HCT116 (cell line): Measurements from ENCODE around the gene MARK1. TPM values are rescaled to one million over a fixed set of nuclear protein-coding genes. Genes with fewer than 3 reads are reported as not detected.

Source experiments
- ATAC-seq: fragments of 200-7000 bp; cut with Tn5 transposase; 2 replicates; pipeline ENCODE4 v1.9.1; 2020; ENCODE audit warnings: mild to moderate bottlenecking, moderate library complexity
- BruUV-seq: library from RNA; stranded (reverse); fragments of 400-500 nt; replicated peaks from 2 replicates; lab custom pipeline; 2021; lab: Mats Ljungman, UMichigan
- CTCF ChIA-PET: fragments of 300-600 bp; sonication (Branson Sonifier 250); formaldehyde crosslinking; loops from one replicate; lab custom pipeline; 2021; ENCODE audit warnings: antibody characterized with exemption; lab: Charles Lee
- POLR2A ChIA-PET: fragments of 300-600, 350-600 bp; sonication (Branson Sonifier 250); formaldehyde crosslinking; loops from one replicate; lab custom pipeline; 2021; ENCODE audit warnings: antibody characterized with exemption; lab: Charles Lee
- RAD21 ChIA-PET, 2 experiments: fragments of 300-600 bp; sonication (Branson Sonifier 250); formaldehyde crosslinking; loops; one replicate each; lab custom pipeline; 2023; ENCODE audit warnings: low total read pairs in 2 of 2; ENCODE audit not compliant: uncharacterized antibody in 2 of 2, unreplicated experiment in 2 of 2, low non-redundant PET in 1 of 2; lab: Charles Lee
- DNase-seq: peaks from one replicate; pipeline ENCODE4 v3.0.0-alpha.2; 2010; ENCODE audit warnings: low read depth, low spot score
- H2AFZ ChIP-seq: fragments of 200-600 bp; shearing (Covaris generic), sonication (generic); 2 replicates; pipeline ENCODE4 v1.6.1; 2017; ENCODE audit warnings: low read depth, mixed run types, mixed read lengths, antibody characterized with exemption, low read length; ENCODE audit not compliant: poor library complexity, severe bottlenecking
- H3K27ac ChIP-seq: 2 replicates; pipeline ENCODE4 v1.5.1; 2012; ENCODE audit warnings: low read depth, low read length
- H3K27me3 ChIP-seq: fragments of 200-600 bp; sonication (generic); 2 replicates; pipeline ENCODE4 v1.6.1; 2016; ENCODE audit warnings: mixed run types, low read length, mixed read lengths; ENCODE audit not compliant: insufficient read depth
- H3K36me3 ChIP-seq, 2 experiments: fragments of 200-500 bp in 1 of 2; fragments of 200-600 bp in 1 of 2; sonication (Bioruptor generic) in 1 of 2; sonication (generic) in 1 of 2; 2 replicates each; pipeline versions ENCODE4 v1.5.1 to v1.6.1; 2014 to 2016; ENCODE audit warnings: low read length in 2 of 2, inconsistent platforms in 1 of 2, mixed read lengths in 1 of 2, mixed run types in 1 of 2; ENCODE audit not compliant: insufficient read depth in 2 of 2, control insufficient read depth in 1 of 2
- H3K4me1 ChIP-seq, 2 experiments: fragments of 200-600 bp in 1 of 2; sonication (generic) in 1 of 2; 2 replicates each; pipeline versions ENCODE4 v1.5.1 to v1.6.1; 2012 to 2017; ENCODE audit warnings: low read length in 2 of 2, inconsistent platforms in 1 of 2, mild to moderate bottlenecking in 1 of 2, mixed read lengths in 1 of 2, mixed run types in 1 of 2, moderate library complexity in 1 of 2; ENCODE audit not compliant: insufficient read depth in 2 of 2, control insufficient read depth in 1 of 2
- H3K4me2 ChIP-seq: fragments of 200-600 bp; sonication (generic); 2 replicates; pipeline ENCODE4 v1.6.1; 2017; ENCODE audit warnings: mixed run types, low read length, mixed read lengths
- H3K4me3 ChIP-seq, 2 experiments: fragments of 200-600 bp in 1 of 2; sonication (generic) in 1 of 2; replicated peaks in 1 of 2; 2 replicates each; pipeline ENCODE4 v1.5.1; 2011 to 2016; ENCODE audit warnings: low read length in 2 of 2, control low read depth in 1 of 2, low read depth in 1 of 2, mild to moderate bottlenecking in 1 of 2, mixed read lengths in 1 of 2, mixed run types in 1 of 2
- H3K79me2 ChIP-seq: fragments of 200-600 bp; sonication (generic); 2 replicates; pipeline ENCODE4 v1.6.1; 2017; ENCODE audit warnings: mild to moderate bottlenecking, mixed run types, low read length, moderate library complexity, mixed read lengths; ENCODE audit not compliant: insufficient read depth
- H3K9ac ChIP-seq: fragments of 200-600 bp; sonication (generic); 2 replicates; pipeline ENCODE4 v1.6.1; 2016; ENCODE audit warnings: low read length, mixed read lengths
- H3K9me2 ChIP-seq: fragments of 200-600 bp; sonication (generic), shearing (Covaris generic); 2 replicates; pipeline ENCODE4 v1.6.1; 2017; ENCODE audit warnings: mixed run types, mild to moderate bottlenecking, moderate library complexity; ENCODE audit not compliant: insufficient read depth
- H3K9me3 ChIP-seq, 2 experiments: fragments of 200-500 bp in 1 of 2; fragments of 200-600 bp in 1 of 2; sonication (Bioruptor generic) in 1 of 2; sonication (generic) in 1 of 2; 2 replicates each; pipeline ENCODE4 v1.6.1; 2014 to 2017; ENCODE audit warnings: low read length in 2 of 2, mixed read lengths in 2 of 2, inconsistent platforms in 1 of 2, low read depth in 1 of 2, mild to moderate bottlenecking in 1 of 2, mixed run types in 1 of 2, moderate library complexity in 1 of 2; ENCODE audit not compliant: control insufficient read depth in 1 of 2, insufficient read depth in 1 of 2
- H4K20me1 ChIP-seq: fragments of 200-600 bp; sonication (generic), shearing (Covaris generic); 2 replicates; pipeline ENCODE4 v1.6.1; 2017; ENCODE audit warnings: mixed run types, mild to moderate bottlenecking, moderate library complexity; ENCODE audit not compliant: insufficient read depth
- CBX3 ChIP-seq: IDR thresholded peaks from 2 replicates; pipeline ENCODE4 v1.6.1; 2012; ENCODE audit warnings: low read depth
- CEBPB ChIP-seq: IDR thresholded peaks from 2 replicates; pipeline ENCODE4 v1.6.1; 2012; ENCODE audit warnings: low read depth
- CTCF ChIP-seq, 3 experiments: fragments of 200-600 bp in 1 of 3; sonication (generic) in 1 of 3; IDR thresholded peaks in 2 of 3; conservative IDR thresholded peaks in 1 of 3; 2 replicates each; pipeline ENCODE4 v1.5.1; 2012 to 2017; ENCODE audit warnings: low read depth in 2 of 3, low read length in 2 of 3, antibody characterized with exemption in 1 of 3, borderline replicate concordance in 1 of 3, control low read depth in 1 of 3, mild to moderate bottlenecking in 1 of 3, mixed read lengths in 1 of 3, mixed run types in 1 of 3, moderate library complexity in 1 of 3; ENCODE audit not compliant: insufficient read depth in 1 of 3
- ELF1 ChIP-seq: IDR thresholded peaks from 2 replicates; pipeline ENCODE4 v1.6.1; 2012; ENCODE audit warnings: low read depth, borderline replicate concordance
- EZH2 ChIP-seq: fragments of 200-600 bp; sonication (generic); IDR thresholded peaks from 2 replicates; pipeline ENCODE4 v1.6.1; 2017; ENCODE audit warnings: antibody characterized with exemption, mixed run types
- EZH2phosphoT487 ChIP-seq: fragments of 200-600 bp; IDR thresholded peaks from 2 replicates; pipeline ENCODE4 v1.6.1; 2018; ENCODE audit warnings: antibody characterized with exemption, borderline replicate concordance
- JUND ChIP-seq: IDR thresholded peaks from 2 replicates; pipeline ENCODE4 v1.6.1; 2012
- POLR2A ChIP-seq: IDR thresholded peaks from 2 replicates; pipeline ENCODE4 v1.7.0; 2011; ENCODE audit warnings: borderline replicate concordance; ENCODE audit not compliant: insufficient read depth, insufficient read length; ENCODE audit errors: extremely low read depth
- POLR2AphosphoS5 ChIP-seq: IDR thresholded peaks from 2 replicates; pipeline ENCODE4 v1.6.1; 2011; ENCODE audit warnings: mild to moderate bottlenecking, low read depth, low read length, moderate library complexity
- RAD21 ChIP-seq: IDR thresholded peaks from 2 replicates; pipeline ENCODE4 v1.6.1; 2012; ENCODE audit warnings: low read depth, mild to moderate bottlenecking
- SIN3A ChIP-seq: IDR thresholded peaks from 2 replicates; pipeline ENCODE4 v1.6.1; 2012; ENCODE audit warnings: low read depth
- SP1 ChIP-seq: IDR thresholded peaks from 2 replicates; pipeline ENCODE4 v1.6.1; 2012; ENCODE audit warnings: low read depth
- SRF ChIP-seq: IDR thresholded peaks from 2 replicates; pipeline ENCODE4 v1.6.1; 2012; ENCODE audit warnings: low read depth
- TCF7L2 ChIP-seq: IDR thresholded peaks from 2 replicates; pipeline ENCODE4 v1.7.0; 2011; ENCODE audit warnings: borderline replicate concordance, inconsistent platforms; ENCODE audit not compliant: insufficient read depth, insufficient read length; ENCODE audit errors: extremely low read depth
- YY1 ChIP-seq: IDR thresholded peaks from 2 replicates; pipeline ENCODE4 v1.6.1; 2011; ENCODE audit warnings: low read length, low read depth, moderate library complexity, mild to moderate bottlenecking; ENCODE audit not compliant: insufficient replicate concordance; ENCODE audit errors: extremely low read depth
- ZFX ChIP-seq: fragments of 450-650 bp; IDR thresholded peaks from 2 replicates; pipeline ENCODE4 v1.6.1; 2017
- ZNF274 ChIP-seq: fragments of 200-500 bp; sonication (Bioruptor generic); IDR thresholded peaks from 2 replicates; pipeline ENCODE4 v1.6.1; 2014; ENCODE audit warnings: mild to moderate bottlenecking, low read depth, low read length, inconsistent platforms
- intact Hi-C: fragments of 100-400 bp; cut with micrococcal nuclease; formaldehyde crosslinking; loops from 2 replicates; pipeline ENCODE4 v1.10.0; 2022
- total RNA-seq: library from RNA; stranded (reverse); gene quantifications from one replicate; pipeline ENCODE4 v1.2.1, GENCODE V29; 2021; ENCODE audit not compliant: unreplicated experiment
- TF ChIP-seq, protein P1 (sequence below): IDR thresholded peaks from 2 replicates; pipeline ENCODE4 v1.6.1; 2011; ENCODE audit warnings: mild to moderate bottlenecking, low read length, moderate library complexity; ENCODE audit not compliant: insufficient replicate concordance; ENCODE audit errors: extremely low read depth
- TF ChIP-seq, protein P2 (sequence below): IDR thresholded peaks from 2 replicates; pipeline ENCODE4 v1.6.1; 2012; ENCODE audit warnings: low read depth
- TF ChIP-seq, protein P3 (sequence below): IDR thresholded peaks from 2 replicates; pipeline ENCODE4 v1.6.1; 2012

MARK1 gene
- total RNA-seq, 1 experiment from 2014 or later: 3.6 TPM

DNA sequence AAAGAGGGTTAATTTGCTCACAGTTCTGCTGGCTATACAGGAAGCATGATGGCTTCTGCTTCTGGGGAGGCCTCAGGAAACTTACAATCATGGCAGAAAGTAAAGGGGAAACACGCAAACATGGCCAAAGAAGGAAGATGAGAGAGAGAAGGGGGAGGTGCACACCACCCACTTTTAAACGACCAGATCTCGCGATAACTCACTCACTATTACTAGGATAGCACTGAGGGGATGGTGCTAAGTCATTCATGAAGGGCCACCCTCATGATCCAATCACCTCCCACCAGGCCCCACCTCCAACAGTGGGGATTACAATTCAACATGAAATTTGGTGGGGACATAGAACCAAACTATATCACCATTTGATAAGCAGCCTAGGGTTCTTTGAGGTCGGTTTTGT lies 159.9 kb downstream of the MARK1 start:
- ChIA-PET CTCF (no interaction called here), RAD21 (no interaction called here), POLR2A (no interaction called here)
- DNase-seq (no peak), ATAC-seq (no peak)
- BruUV-seq: no TSS peak
- no peak overlapping the region for H3K4me3 ChIP-seq
- H3K4me1 ChIP-seq: peaks cover 0 to 18% of the 10 kb centered on the region in 2 experiments; a peak in 2 of 4 replicates
- H4K20me1 ChIP-seq: no peaks in the 10 kb centered on the region
- intact Hi-C loops: no loop called here
- no peaks in the 10 kb centered on the region for H3K9me2 ChIP-seq
- no peak overlapping the region for H3K27ac ChIP-seq
- H3K79me2 ChIP-seq: no peaks in the 10 kb centered on the region
- peak overlapping the region; percentile 25 for H2AFZ ChIP-seq
- no peaks in the 10 kb centered on the region for H3K27me3 ChIP-seq
- H3K36me3 ChIP-seq: no peaks in the 10 kb centered on the region
- H3K4me2 ChIP-seq: no peak overlapping the region
- no peaks in the 10 kb centered on the region for H3K9me3 ChIP-seq
- TF ChIP-seq, protein P1, sequence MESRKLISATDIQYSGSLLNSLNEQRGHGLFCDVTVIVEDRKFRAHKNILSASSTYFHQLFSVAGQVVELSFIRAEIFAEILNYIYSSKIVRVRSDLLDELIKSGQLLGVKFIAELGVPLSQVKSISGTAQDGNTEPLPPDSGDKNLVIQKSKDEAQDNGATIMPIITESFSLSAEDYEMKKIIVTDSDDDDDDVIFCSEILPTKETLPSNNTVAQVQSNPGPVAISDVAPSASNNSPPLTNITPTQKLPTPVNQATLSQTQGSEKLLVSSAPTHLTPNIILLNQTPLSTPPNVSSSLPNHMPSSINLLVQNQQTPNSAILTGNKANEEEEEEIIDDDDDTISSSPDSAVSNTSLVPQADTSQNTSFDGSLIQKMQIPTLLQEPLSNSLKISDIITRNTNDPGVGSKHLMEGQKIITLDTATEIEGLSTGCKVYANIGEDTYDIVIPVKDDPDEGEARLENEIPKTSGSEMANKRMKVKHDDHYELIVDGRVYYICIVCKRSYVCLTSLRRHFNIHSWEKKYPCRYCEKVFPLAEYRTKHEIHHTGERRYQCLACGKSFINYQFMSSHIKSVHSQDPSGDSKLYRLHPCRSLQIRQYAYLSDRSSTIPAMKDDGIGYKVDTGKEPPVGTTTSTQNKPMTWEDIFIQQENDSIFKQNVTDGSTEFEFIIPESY: no peak
- TF ChIP-seq POLR2A (no peak), SIN3A (no peak), ELF1 (no peak), CTCF (IDR thresholded peaks at IDR 0.05 in 2 of 3, conservative IDR thresholded peaks at IDR 0.05 in 1 of 3; ENCODE audit: borderline replicate concordance in 1 of 3, insufficient read depth in 1 of 3, low read depth in 2 of 3, low read length in 2 of 3) (no peak), CBX3 (no peak), SP1 (no peak), ZFX (no peak), POLR2AphosphoS5 (no peak), RAD21 (no peak), JUND (no peak), YY1 (no peak), ZNF274 (no peak), SRF (no peak), EZH2phosphoT487 (no peak), TCF7L2 (no peak), EZH2 (no peak), CEBPB (no peak)
- TF ChIP-seq, protein P2, sequence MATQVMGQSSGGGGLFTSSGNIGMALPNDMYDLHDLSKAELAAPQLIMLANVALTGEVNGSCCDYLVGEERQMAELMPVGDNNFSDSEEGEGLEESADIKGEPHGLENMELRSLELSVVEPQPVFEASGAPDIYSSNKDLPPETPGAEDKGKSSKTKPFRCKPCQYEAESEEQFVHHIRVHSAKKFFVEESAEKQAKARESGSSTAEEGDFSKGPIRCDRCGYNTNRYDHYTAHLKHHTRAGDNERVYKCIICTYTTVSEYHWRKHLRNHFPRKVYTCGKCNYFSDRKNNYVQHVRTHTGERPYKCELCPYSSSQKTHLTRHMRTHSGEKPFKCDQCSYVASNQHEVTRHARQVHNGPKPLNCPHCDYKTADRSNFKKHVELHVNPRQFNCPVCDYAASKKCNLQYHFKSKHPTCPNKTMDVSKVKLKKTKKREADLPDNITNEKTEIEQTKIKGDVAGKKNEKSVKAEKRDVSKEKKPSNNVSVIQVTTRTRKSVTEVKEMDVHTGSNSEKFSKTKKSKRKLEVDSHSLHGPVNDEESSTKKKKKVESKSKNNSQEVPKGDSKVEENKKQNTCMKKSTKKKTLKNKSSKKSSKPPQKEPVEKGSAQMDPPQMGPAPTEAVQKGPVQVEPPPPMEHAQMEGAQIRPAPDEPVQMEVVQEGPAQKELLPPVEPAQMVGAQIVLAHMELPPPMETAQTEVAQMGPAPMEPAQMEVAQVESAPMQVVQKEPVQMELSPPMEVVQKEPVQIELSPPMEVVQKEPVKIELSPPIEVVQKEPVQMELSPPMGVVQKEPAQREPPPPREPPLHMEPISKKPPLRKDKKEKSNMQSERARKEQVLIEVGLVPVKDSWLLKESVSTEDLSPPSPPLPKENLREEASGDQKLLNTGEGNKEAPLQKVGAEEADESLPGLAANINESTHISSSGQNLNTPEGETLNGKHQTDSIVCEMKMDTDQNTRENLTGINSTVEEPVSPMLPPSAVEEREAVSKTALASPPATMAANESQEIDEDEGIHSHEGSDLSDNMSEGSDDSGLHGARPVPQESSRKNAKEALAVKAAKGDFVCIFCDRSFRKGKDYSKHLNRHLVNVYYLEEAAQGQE: no peak
- TF ChIP-seq, protein P3, sequence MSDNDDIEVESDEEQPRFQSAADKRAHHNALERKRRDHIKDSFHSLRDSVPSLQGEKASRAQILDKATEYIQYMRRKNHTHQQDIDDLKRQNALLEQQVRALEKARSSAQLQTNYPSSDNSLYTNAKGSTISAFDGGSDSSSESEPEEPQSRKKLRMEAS: no peak
- no peak overlapping the region for H3K9ac ChIP-seq
